MG63 (cell line): Measurements from ENCODE around the gene DCLRE1B. TPM values are rescaled to one million over a fixed set of nuclear protein-coding genes. Genes with fewer than 3 reads are reported as not detected.

ENCODE experiments used
- DNase-seq: peaks from one replicate; pipeline ENCODE4 v3.0.0-alpha.2; 2020
- H3K27me3 ChIP-seq: fragments of 250-450 bp; sonication (Bioruptor Pico); 2 replicates; pipeline ENCODE4 v1.5.1; 2020; ENCODE audit warnings: mild to moderate bottlenecking, moderate library complexity
- H3K36me3 ChIP-seq: fragments of 250-450 bp; sonication (Bioruptor Pico); 2 replicates; pipeline ENCODE4 v1.5.1; 2020; ENCODE audit warnings: mild to moderate bottlenecking, moderate library complexity
- H3K4me3 ChIP-seq: fragments of 250-450 bp; sonication (Bioruptor Pico); 2 replicates; pipeline ENCODE4 v1.5.1; 2020; ENCODE audit warnings: mild to moderate bottlenecking, moderate library complexity
- H3K9me3 ChIP-seq: fragments of 250-450 bp; sonication (Bioruptor Pico); 2 replicates; pipeline ENCODE4 v1.5.1; 2020; ENCODE audit warnings: mild to moderate bottlenecking, moderate library complexity
- total RNA-seq: library from RNA; depleted of rRNA; stranded (reverse); fragments of >200 nt; shearing (Covaris generic); gene quantifications from 2 replicates; pipeline ENCODE4 v1.2.3, GENCODE V29; 2014; ENCODE audit warnings: low replicate concordance; rRNA removed

Gene DCLRE1B
- total RNA-seq, result 11.6 and 11.8 TPM in 2 replicates

DNA sequence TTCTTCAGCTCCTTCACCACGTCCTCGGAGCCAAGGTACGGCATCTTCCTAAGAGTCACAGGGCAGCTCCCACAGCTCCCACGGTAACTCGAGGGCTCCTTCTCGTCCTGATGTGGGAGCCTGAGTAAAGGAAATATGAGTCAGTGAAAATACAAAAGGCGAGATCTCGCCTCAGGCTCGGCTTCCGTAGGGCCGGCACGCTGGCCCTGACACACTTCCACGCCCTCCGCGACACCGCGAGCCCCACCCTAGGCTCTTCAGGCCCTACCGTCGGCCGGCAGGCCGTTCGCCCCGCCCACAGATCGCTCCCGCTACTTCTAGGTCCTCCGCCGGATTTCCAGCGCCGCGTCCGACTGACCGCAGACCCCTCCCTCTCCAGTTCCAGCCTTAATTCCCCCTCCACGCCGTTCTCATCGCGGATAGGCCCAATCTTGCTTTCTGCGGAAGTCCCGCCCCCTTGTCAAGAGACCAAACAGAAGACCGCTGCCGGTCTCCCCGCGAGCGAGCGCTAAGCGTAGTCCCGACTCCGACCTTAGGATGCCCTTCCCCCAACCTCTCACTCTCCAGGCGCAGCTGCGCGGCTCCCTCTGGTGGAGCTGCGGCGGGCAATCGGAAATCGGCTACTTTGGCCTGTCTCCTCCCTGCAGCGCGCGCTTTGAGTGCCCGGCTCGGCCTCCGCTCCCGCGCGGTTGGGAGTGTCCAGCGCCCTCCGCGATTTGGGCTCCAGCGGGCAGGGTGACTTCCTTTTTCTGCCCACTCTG, at the start of gene DCLRE1B, which contains the start of gene AP4B1:
Gene DCLRE1B, plus strand, starts transcription at position 653 of the 761 bp plus-strand sequence. CDS start 261 bp downstream, outside the sequence.
Gene AP4B1, minus strand, starts transcription at position 126 of the 761 bp plus-strand sequence. Its CDS starts 82 bp downstream, at position 44.
- Histone ChIP-seq H3K27me3 (no peaks in the 10 kb centered on the region), H3K4me3 (peak within 1 kb of the TSS; percentile 88), H3K9me3 (no peaks in the 10 kb centered on the region), H3K36me3 (peaks cover 50% of the 10 kb centered on the region)
- DNase-seq, result peak; percentile 100

GRCh38 chr1:113855630-113856400, 49.3 kb upstream of the DCLRE1B start:
- no peaks in the 10 kb centered on the region for H3K27me3 ChIP-seq
- DNase-seq, result no peak
- no peaks in the 10 kb centered on the region for H3K9me3 ChIP-seq
- no peak overlapping the region for H3K4me3 ChIP-seq
- no peaks in the 10 kb centered on the region for H3K36me3 ChIP-seq

GRCh38 chr1:113856401-113856790, 48.7 kb upstream of the DCLRE1B start:
- H3K4me3 ChIP-seq, result no peak overlapping the region
- no peaks in the 10 kb centered on the region for H3K27me3 ChIP-seq
- no peak for DNase-seq
- no peaks in the 10 kb centered on the region for H3K36me3 ChIP-seq
- H3K9me3 ChIP-seq, result no peaks in the 10 kb centered on the region

DNA sequence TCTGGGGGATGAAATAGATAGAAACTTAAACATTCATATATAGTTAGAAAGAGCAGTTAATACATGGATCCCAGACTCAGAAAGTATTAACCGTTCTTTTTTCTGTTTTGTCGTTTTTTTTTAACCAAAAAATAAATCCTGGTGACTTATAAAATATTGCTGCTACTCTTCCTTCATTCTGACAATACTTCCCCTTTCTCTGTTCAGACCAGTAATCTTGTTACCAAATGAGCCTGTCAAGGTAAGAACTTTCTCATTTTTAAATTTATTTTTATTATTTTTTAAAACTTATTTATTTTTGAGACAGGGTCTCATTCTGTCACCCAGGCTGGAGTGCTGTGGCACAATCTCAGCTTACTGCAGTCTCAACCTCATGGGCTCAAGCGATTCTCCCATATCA, 47.4 kb upstream of the DCLRE1B start:
- Histone ChIP-seq H3K36me3 (no peaks in the 10 kb centered on the region), H3K4me3 (no peak overlapping the region), H3K9me3 (no peaks in the 10 kb centered on the region), H3K27me3 (no peaks in the 10 kb centered on the region)
- no peak for DNase-seq

DNA sequence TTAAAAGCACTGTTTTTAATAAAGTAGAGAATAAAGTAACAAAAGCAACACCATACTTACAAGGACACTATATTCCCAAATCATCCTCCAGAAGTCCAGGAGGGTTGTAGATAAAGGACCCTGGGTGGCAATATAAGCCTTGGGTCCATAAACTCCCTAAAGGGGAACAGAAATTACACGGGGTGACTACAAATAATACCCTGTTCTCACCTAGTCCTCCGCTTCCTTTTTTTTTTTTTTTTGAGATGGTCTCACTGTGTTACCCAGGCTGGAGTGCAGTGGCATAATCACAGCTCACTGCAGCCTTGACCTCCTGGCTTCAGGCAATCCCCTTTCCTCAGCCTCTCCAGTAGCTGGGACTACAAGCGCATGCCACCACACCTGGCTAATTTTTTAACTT, 46.7 kb upstream of the DCLRE1B start:
- H3K4me3 ChIP-seq, result no peak overlapping the region
- DNase-seq, result no peak
- H3K9me3 ChIP-seq, result no peaks in the 10 kb centered on the region
- H3K36me3 ChIP-seq, result no peaks in the 10 kb centered on the region
- H3K27me3 ChIP-seq, result no peaks in the 10 kb centered on the region

- Histone ChIP-seq H3K9me3 (no peaks in the 10 kb centered on the region), H3K27me3 (no peaks in the 10 kb centered on the region), H3K4me3 (no peak overlapping the region), H3K36me3 (no peaks in the 10 kb centered on the region)
- DNase-seq, result no peak
These were observed 46.1 kb upstream of the DCLRE1B start for GRCh38 chr1:113858982-113859381.

DNA sequence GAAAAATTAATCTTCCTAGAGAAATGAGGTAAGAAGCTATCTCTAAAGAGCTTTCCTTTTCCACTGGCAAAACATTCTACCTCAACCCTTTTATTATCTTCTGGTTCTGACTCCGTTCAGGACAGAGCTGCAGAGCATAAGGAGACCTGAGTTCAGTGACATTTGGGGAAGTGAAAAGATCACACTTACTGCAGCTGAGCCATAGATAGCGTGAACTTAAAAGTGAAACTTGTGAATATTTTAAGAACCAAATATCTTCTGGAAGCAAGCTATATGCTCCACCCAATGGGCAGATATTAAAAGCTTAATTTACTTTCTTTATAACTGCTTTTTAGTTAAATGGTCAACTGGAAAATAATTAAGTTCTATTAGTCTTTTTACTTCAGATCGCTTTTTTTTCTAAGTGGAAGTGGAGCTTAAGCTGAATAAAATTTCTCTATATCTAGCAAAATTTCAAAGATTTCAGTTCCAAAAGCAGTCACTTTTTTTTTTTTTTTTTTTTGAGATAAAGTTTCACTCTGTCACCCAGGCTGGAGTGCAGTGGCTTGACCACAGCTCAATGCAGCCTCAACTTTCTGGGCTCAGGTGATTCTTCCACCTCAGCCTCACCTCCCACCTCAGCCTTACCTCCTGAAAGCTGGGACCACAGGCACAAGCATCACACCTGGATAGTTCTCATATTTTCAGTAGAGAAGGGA, 45.5 kb upstream of the DCLRE1B start:
- DNase-seq, result no peak
- H3K9me3 ChIP-seq, result no peaks in the 10 kb centered on the region
- H3K36me3 ChIP-seq, result no peaks in the 10 kb centered on the region
- no peak overlapping the region for H3K4me3 ChIP-seq
- H3K27me3 ChIP-seq, result no peaks in the 10 kb centered on the region

- DNase-seq, result no peak
- Histone ChIP-seq H3K36me3 (no peaks in the 10 kb centered on the region), H3K9me3 (no peaks in the 10 kb centered on the region), H3K27me3 (no peaks in the 10 kb centered on the region), H3K4me3 (no peak overlapping the region)
These were observed 44.2 kb upstream of the DCLRE1B start for GRCh38 chr1:113860891-113861290.

DNA sequence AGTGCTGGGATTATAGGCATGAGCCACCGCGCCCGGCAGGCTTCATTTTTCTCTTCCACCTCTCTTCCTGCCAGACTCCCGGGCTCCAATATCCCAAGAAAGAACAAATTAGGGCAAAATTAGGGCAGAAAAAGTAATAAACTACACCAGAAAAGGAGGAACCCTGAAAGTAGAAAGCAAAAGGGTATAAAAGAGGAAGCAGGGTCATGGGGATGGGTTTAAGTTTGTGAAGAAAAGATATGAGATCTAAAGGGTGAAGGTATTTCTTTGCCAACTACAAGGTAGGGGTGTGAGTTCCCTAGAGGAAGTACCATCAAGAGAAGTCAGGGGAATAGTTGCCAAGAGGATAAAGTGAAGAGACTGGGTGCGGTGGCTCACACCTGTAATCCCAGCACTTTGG, 43.5 kb upstream of the DCLRE1B start:
- Histone ChIP-seq H3K27me3 (no peaks in the 10 kb centered on the region), H3K4me3 (no peak overlapping the region), H3K36me3 (no peaks in the 10 kb centered on the region), H3K9me3 (no peaks in the 10 kb centered on the region)
- no peak for DNase-seq

DNA sequence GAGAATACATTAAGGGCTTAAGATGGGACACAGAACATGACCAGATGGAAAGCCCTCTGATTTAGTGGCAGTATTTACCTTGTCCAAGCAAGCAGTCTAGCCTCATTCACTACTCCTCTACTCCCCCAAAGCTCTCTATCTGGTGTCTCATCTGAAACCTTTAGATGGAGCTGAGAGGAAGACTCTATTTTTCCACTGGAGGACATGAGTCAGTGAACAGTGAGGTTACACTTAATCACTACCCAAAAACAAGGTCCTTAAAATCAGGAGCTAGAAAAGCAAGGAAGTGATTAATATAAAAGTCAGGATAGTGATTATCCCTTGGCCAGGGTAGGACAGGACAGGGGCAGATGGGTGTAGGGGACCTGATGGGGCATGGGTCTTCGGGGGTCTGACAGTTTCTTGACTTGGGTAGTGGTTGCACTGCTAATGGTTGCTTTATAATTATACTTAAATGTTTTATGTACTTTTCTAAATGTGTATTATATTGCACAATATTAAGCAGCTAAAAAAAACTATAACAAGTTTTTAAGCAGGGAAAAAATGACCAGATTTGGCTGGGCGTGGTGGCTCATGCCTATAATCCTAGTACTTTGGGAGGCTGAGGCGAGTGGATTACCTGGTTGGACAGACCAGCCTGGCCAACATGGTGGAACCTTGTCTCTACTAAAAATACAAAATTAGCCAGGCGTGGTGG, 36.6 kb upstream of the DCLRE1B start:
- Histone ChIP-seq H3K9me3 (no peaks in the 10 kb centered on the region), H3K36me3 (no peaks in the 10 kb centered on the region), H3K27me3 (no peaks in the 10 kb centered on the region), H3K4me3 (no peak overlapping the region)
- DNase-seq, result no peak

- no peak for DNase-seq
- no peaks in the 10 kb centered on the region for H3K27me3 ChIP-seq
- H3K9me3 ChIP-seq, result no peaks in the 10 kb centered on the region
- H3K4me3 ChIP-seq, result no peak overlapping the region
- no peaks in the 10 kb centered on the region for H3K36me3 ChIP-seq
These were observed 34.3 kb upstream of the DCLRE1B start for GRCh38 chr1:113870778-113871177.

DNA sequence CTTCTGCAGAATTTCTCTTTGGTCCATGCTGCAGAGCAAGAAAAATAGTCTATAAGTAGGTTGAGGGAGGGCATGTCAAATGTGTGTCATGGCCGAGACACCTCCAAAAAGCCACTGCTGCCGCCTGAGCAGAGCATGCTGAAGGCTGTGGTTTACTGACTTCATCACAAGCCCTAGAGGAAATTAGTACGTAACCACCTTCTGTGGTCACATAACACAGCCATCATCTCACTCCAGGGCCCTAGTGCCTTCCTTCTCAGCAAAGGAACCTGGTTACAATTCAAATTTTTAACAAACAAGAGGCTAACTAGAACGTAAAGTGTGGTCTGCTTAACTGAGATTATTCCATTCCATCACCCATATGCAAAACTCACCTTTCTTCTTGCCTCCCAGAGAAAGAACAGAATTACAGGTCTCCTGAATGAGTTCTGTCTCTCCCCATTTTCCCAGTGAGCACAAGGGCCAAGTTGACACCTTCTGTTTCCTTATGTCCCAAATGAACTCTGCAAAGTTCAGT, 33.5 kb upstream of the DCLRE1B start, which contains the start of gene PTPN22:
Gene PTPN22, minus strand, starts transcription at position 116 of the 517 bp plus-strand sequence.
- no peaks in the 10 kb centered on the region for H3K36me3 ChIP-seq
- no peak for DNase-seq
- H3K27me3 ChIP-seq, result no peaks in the 10 kb centered on the region
- no peaks in the 10 kb centered on the region for H3K9me3 ChIP-seq
- H3K4me3 ChIP-seq, result no peak within 1 kb of the TSS

- no peak for DNase-seq
- H3K36me3 ChIP-seq, result no peaks in the 10 kb centered on the region
- no peaks in the 10 kb centered on the region for H3K9me3 ChIP-seq
- H3K4me3 ChIP-seq, result no peak overlapping the region
- no peaks in the 10 kb centered on the region for H3K27me3 ChIP-seq
These were observed 32.7 kb upstream of the DCLRE1B start for GRCh38 chr1:113872219-113872935.

DNA sequence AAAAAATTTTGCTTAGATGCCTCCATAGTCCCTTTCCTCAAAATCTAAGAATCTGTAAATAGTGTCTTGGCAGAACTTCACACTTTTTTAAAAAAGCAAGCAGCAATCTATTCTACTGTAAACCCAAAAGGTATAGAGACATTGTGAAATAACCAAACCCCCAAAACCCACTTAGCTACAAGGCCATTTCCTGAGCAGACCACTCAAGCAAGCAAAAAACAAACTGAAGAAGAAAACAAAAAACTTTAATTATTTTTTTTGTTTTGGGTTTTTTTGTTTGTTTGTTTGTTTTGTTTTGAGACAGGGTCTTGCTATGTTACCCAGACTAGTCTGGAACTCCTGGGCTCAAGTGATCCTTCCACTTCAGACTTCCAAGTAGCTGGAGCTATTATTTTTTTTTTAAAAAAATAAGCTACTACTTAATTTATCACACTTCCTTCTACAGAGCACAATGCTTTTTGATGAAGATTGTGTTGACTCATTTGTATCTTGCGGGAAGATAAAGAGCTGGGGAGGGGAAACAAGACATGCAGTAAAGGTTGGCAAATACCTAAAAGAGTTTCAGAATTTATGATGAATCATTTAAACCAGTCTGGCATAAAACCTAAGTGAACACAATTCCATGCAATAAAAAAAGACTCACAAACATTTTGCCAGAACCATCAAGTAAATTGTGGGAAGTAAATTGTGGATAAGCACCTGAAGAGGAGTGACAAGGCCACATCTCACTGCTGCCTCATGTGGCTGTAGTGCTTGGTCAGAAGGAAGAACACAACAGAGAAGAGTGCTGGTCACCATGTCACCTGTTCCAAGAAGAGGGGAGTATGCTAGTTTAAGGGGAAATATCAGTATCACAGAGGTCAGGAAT, 30.9 kb upstream of the DCLRE1B start:
- no peaks in the 10 kb centered on the region for H3K9me3 ChIP-seq
- DNase-seq, result no peak
- no peaks in the 10 kb centered on the region for H3K36me3 ChIP-seq
- no peaks in the 10 kb centered on the region for H3K27me3 ChIP-seq
- no peak overlapping the region for H3K4me3 ChIP-seq

GRCh38 chr1:113875714-113876113, 29.4 kb upstream of the DCLRE1B start:
- no peaks in the 10 kb centered on the region for H3K36me3 ChIP-seq
- DNase-seq, result no peak
- no peaks in the 10 kb centered on the region for H3K9me3 ChIP-seq
- H3K4me3 ChIP-seq, result no peak overlapping the region
- no peaks in the 10 kb centered on the region for H3K27me3 ChIP-seq
